LoVo (cell line): ENCODE measurements around the gene MYL9.

ENCODE experiments used
- DNase-seq: peaks from one replicate; pipeline ENCODE4 v3.0.0-alpha.2; 2016; ENCODE audit warnings: low spot score

Gene MYL9

GRCh38 chr20:36526521-36527011 is 14.8 kb upstream of the MYL9 start:
- DNase-seq = no peak

GRCh38 chr20:36527331-36528125 is 13.8 kb upstream of the MYL9 start:
- DNase-seq = no peak

- no peak for DNase-seq
Measured at GRCh38 chr20:36528176-36528874, 13.0 kb upstream of the MYL9 start.

GRCh38 chr20:36528875-36529417 is 12.4 kb upstream of the MYL9 start:
- no peak for DNase-seq

GRCh38 chr20:36532388-36532787 is 8.9 kb upstream of the MYL9 start:
- DNase-seq = no peak

- DNase-seq = no peak
Measured at GRCh38 chr20:36532822-36533221, 8.5 kb upstream of the MYL9 start.

GRCh38 chr20:36538026-36538722 is 3.1 kb upstream of the MYL9 start:
- no peak for DNase-seq

- DNase-seq = no peak
Measured at GRCh38 chr20:36540551-36541211, 638 bp upstream of the MYL9 start.

GRCh38 chr20:36541768-36542488 is 609 bp downstream of the MYL9 start:
- no peak for DNase-seq

- DNase-seq = no peak
Measured at GRCh38 chr20:36542516-36543183, 1.3 kb downstream of the MYL9 start.

- DNase-seq = no peak
Measured at GRCh38 chr20:36543184-36544133, 2.1 kb downstream of the MYL9 start.

GRCh38 chr20:36544134-36545018 is 3.1 kb downstream of the MYL9 start:
- DNase-seq = no peak

- no peak for DNase-seq
Measured at GRCh38 chr20:36546111-36546736, 4.9 kb downstream of the MYL9 start.

GRCh38 chr20:36547186-36548005 is 6.1 kb downstream of the MYL9 start:
- DNase-seq = no peak

GRCh38 chr20:36548006-36548315 is 6.6 kb downstream of the MYL9 start:
- DNase-seq = no peak

GRCh38 chr20:36548704-36549627 is 7.6 kb downstream of the MYL9 start:
- no peak for DNase-seq
